AG04450 (cell line): ENCODE measurements around the gene REP15. TPM values are rescaled to one million over a fixed set of nuclear protein-coding genes. Genes with fewer than 3 reads are reported as not detected.
A peak's percentile ranks its signal among the peaks of the same experiment; 100 is the strongest.
"Not testable (repeated sequence)": the region's sequence is repeated elsewhere in the genome, so short reads cannot be mapped to it uniquely, and the experiment has no call there.

Experiments
- CTCF ChIA-PET: fragments of 300-600, 350-600 bp; formaldehyde crosslinking; extraction: SDS; loops from one replicate; lab custom pipeline; 2022; ENCODE audit warnings: antibody characterized with exemption, inconsistent platforms; lab: Charles Lee
- POLR2A ChIA-PET: fragments of 350-600 bp; formaldehyde crosslinking; extraction: SDS; loops from one replicate; lab custom pipeline; 2021; ENCODE audit warnings: antibody characterized with exemption, inconsistent platforms; lab: Yijun Ruan, JAX
- DNase-seq: peaks from one replicate; pipeline ENCODE4 v3.0.0-alpha.2; 2011; ENCODE audit warnings: low read depth, low spot score
- H3K27ac ChIP-seq: one replicate; pipeline ENCODE4 v1.5.1; 2012; ENCODE audit warnings: low read depth, low read length, control low read depth
- H3K27me3 ChIP-seq: one replicate; pipeline ENCODE4 v1.6.0; 2012; ENCODE audit warnings: low read length; ENCODE audit not compliant: control insufficient read depth, insufficient read depth
- H3K4me3 ChIP-seq: 2 replicates; pipeline ENCODE4 v1.5.1; 2011; ENCODE audit warnings: mild to moderate bottlenecking, low read depth, low read length, control low read depth
- H3K9me3 ChIP-seq: 2 replicates; pipeline ENCODE4 v1.5.1; 2012; ENCODE audit warnings: low read length; ENCODE audit not compliant: control insufficient read depth, insufficient read depth
- polyA plus RNA-seq: library from polyadenylated mRNA; depleted of rRNA; stranded (reverse); fragments of >200 nt; gene quantifications from 2 replicates; pipeline ENCODE4 v1.2.3, GENCODE V29; 2011; rRNA removed
- TF ChIP-seq, protein P1 (sequence below): IDR thresholded peaks from 2 replicates; pipeline ENCODE4 v1.5.1; 2011; ENCODE audit warnings: low read depth, low read length, control low read depth, inconsistent platforms

The REP15 gene
- polyA plus RNA-seq, 1 experiment, result 0.78 TPM

DNA sequence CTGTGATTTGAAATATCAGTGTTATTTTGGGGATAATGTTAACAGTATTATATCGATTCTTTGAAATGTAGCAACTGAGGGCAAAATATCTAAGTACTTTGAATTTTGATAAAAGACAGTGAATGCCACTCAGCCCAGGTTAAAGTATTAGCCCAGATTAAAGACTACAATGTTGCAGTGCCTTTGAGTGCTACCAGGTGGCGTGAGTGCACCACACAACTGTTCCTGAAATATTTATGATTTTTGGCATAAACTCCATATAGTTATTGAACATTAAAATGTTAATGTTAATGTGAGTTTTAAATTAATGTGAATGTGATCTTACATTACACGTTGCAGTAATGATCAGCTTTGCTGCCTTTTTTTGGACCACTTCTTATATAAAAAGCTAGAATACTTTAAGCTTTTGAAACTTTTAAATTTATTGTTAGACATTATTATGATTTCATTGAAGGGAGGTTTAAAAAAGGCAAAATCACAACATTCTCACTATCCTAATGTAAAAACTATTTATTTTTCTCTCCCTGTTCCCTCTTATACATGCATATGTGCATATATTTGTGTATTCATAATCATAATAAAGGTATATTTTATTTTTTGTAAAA, 36.9 kb downstream of the REP15 start:
- Histone ChIP-seq H3K9me3 (no peaks in the 10 kb centered on the region), H3K27ac (no peak overlapping the region), H3K4me3 (no peak overlapping the region), H3K27me3 (no peaks in the 10 kb centered on the region)
- ChIA-PET POLR2A (interaction anchor here (0.9 kb wide), 1 partner anchor 47 kb away, joined by 3 read pairs; the partner anchor contains the start of genes KLHL42 and MANSC4), CTCF (interaction anchor here (0.6 to 7.2 kb wide), 39 partner anchors 8 to 1270 kb away, joined by 3 to 100 read pairs (median 5); no protein-coding TSS in a partner anchor)
- peak; percentile 4 for DNase-seq
- TF ChIP-seq, protein P1, sequence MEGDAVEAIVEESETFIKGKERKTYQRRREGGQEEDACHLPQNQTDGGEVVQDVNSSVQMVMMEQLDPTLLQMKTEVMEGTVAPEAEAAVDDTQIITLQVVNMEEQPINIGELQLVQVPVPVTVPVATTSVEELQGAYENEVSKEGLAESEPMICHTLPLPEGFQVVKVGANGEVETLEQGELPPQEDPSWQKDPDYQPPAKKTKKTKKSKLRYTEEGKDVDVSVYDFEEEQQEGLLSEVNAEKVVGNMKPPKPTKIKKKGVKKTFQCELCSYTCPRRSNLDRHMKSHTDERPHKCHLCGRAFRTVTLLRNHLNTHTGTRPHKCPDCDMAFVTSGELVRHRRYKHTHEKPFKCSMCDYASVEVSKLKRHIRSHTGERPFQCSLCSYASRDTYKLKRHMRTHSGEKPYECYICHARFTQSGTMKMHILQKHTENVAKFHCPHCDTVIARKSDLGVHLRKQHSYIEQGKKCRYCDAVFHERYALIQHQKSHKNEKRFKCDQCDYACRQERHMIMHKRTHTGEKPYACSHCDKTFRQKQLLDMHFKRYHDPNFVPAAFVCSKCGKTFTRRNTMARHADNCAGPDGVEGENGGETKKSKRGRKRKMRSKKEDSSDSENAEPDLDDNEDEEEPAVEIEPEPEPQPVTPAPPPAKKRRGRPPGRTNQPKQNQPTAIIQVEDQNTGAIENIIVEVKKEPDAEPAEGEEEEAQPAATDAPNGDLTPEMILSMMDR, result peak; percentile 94

DNA sequence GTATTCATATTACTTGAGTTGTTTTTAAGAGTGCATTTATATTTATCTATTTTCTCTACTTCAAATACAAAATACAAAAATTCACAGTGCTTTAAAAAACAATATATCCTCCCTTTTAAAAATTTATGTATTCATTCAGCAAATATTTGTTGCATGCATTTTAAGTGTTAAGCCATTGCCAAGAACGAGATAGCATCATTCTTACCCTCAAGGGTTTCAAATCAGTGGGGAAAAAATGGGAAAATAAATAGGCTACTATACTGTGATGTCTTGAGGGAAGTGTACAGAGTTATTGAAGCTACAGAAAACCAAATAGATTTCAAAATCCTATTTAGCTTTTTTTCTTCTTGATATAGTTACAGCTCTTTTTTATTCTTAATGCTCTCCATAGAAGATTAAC, 37.5 kb downstream of the REP15 start:
- POLR2A ChIA-PET, result interaction anchor here (0.9 kb wide), 1 partner anchor 46 kb away, joined by 3 read pairs; the partner anchor contains the start of genes KLHL42 and MANSC4
- Histone ChIP-seq H3K9me3 (no peaks in the 10 kb centered on the region), H3K4me3 (no peak overlapping the region), H3K27me3 (no peaks in the 10 kb centered on the region), H3K27ac (no peak overlapping the region)
- DNase-seq, result no peak
- CTCF ChIA-PET, result interaction anchor here (0.6 to 7.2 kb wide), 34 partner anchors 9 to 1269 kb away, joined by 3 to 100 read pairs (median 5); no protein-coding TSS in a partner anchor
- TF ChIP-seq, protein P1, result no peak

DNA sequence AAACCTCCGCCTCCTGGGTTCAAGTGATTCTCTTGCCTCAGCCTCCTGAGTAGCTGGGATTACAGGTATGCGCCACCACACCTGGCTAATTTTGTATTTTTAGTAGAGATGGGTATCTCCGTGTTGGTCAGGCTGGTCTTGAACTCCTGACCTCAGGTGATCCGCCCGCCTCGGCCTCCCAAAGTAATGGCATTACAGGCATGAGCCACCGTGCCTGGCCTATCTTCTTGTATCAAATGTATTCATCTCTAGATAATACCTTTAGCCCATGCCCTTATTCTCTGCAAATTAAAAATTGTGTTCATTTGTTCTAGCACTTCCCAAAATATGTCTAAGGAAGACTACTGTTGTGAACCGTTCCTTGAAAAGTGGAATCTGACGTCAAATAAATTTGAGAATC, 38.1 kb downstream of the REP15 start:
- CTCF ChIA-PET, result interaction anchor here (0.6 to 7.2 kb wide), 16 partner anchors 8 to 1139 kb away, joined by 3 to 100 read pairs (median 7); no protein-coding TSS in a partner anchor
- POLR2A ChIA-PET, H3K27ac ChIP-seq, H3K9me3 ChIP-seq, H3K27me3 ChIP-seq, DNase-seq, H3K4me3 ChIP-seq: not testable (repeated sequence)

DNA sequence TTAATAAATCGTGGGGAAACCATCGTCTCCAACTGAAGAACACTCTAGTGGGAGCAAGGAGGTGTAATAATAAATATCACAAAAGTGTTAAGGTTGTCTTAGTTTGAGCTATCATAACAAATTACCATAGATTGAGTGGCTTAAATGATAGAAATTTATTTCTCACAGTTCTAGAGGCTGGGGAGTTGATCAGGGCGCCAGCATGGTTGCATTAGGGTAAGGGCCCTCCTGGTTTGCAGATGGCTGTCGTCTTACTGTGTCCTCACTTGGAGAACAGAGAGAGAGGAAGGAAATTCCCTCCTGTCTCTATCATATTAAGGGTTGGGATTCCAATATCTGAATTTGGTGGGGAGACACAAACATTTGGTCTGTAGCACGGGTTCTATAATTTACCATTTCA, 47.4 kb downstream of the REP15 start:
- TF ChIP-seq, protein P1, result no peak
- H3K9me3 ChIP-seq, result no peaks in the 10 kb centered on the region
- no peak overlapping the region for H3K27ac ChIP-seq
- H3K27me3 ChIP-seq, result no peaks in the 10 kb centered on the region
- CTCF ChIA-PET, result no interaction called here
- no peak overlapping the region for H3K4me3 ChIP-seq
- POLR2A ChIA-PET, result no interaction called here
- DNase-seq, result no peak

DNA sequence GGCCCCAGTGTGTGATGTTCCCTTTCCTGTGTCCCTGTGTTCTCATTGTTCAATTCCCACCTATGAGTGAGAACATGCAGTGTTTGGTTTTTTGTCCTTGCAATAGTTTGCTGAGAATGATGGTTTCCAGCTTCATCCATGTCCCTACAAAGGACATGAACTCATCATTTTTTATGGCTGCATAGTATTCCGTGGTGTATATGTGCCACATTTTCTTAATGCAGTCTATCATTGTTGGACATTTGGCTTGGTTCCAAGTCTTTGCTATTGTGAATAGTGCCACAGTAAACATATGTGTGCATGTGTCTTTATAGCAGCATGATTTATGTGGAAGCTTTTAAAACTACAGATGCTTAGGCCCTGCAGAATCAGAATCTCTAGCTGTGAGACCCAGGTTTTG, 49.5 kb downstream of the REP15 start:
- POLR2A ChIA-PET, H3K4me3 ChIP-seq, DNase-seq, H3K27me3 ChIP-seq, H3K27ac ChIP-seq, H3K9me3 ChIP-seq: not testable (repeated sequence)
- CTCF ChIA-PET, result interaction anchor here (1.1 kb wide), 2 partner anchors 12 to 195 kb away, joined by 3 to 5 read pairs; no protein-coding TSS in a partner anchor

Other genes with a start within 250 kb of the REP15 start
- 0.14 and 0.55 TPM in 2 replicates for gene SMCO2, start 249.7 kb upstream of the REP15 start, polyA plus RNA-seq
- gene PPFIBP1, start 172.2 kb upstream of the REP15 start, polyA plus RNA-seq, result 42.5 and 58.3 TPM in 2 replicates
- gene MRPS35, start 14.4 kb downstream of the REP15 start, polyA plus RNA-seq, result 59.4 and 66.6 TPM in 2 replicates
- gene KLHL42, start 83.8 kb downstream of the REP15 start, polyA plus RNA-seq, result 21.3 and 25.4 TPM in 2 replicates
- gene MANSC4, start 83.8 kb downstream of the REP15 start, polyA plus RNA-seq, result not detected in 2 replicates